ENCODE data around the gene TBC1D4. TPM values are rescaled to one million over a fixed set of nuclear protein-coding genes. Genes with fewer than 3 reads are reported as not detected.
"Not testable (repeated sequence)": the region's sequence is repeated elsewhere in the genome, so short reads cannot be mapped to it uniquely, and the experiment has no call there.

Gene TBC1D4
- total RNA-seq, 2 donors from 2014 or later = 2.9 to 7.2 TPM

GRCh38 chr13:75452564-75452963, 29.4 kb downstream of the TBC1D4 start:
- no peak for DNase-seq (ENCODE audit: low spot score)
- no peaks in the 10 kb centered on the region for H3K36me3 Mint-ChIP-seq
- H3K4me1 Mint-ChIP-seq (ENCODE audit: low read depth in 2 of 2) = no peaks in the 10 kb centered on the region
- no peaks in the 10 kb centered on the region for H3K27me3 Mint-ChIP-seq
- no peak overlapping the region for H3K4me3 Mint-ChIP-seq
- no peaks in the 10 kb centered on the region for H3K9me3 Mint-ChIP-seq
- no peak overlapping the region for H3K27ac Mint-ChIP-seq
- ATAC-seq = no peak

GRCh38 chr13:75447493-75447892, 34.5 kb downstream of the TBC1D4 start:
- Mint-ChIP-seq H3K4me3 (no peak overlapping the region), H3K27me3 (no peaks in the 10 kb centered on the region), H3K9me3 (no peaks in the 10 kb centered on the region), H3K27ac (no peak overlapping the region), H3K36me3 (no peaks in the 10 kb centered on the region), H3K4me1 (ENCODE audit: low read depth in 2 of 2) (no peaks in the 10 kb centered on the region)
- DNase-seq (ENCODE audit: low spot score) (no peak), ATAC-seq (no peak)

GRCh38 chr13:75446874-75447273, 35.1 kb downstream of the TBC1D4 start:
- Mint-ChIP-seq H3K4me3 (no peak overlapping the region), H3K36me3 (no peaks in the 10 kb centered on the region), H3K27me3 (no peaks in the 10 kb centered on the region), H3K4me1 (ENCODE audit: low read depth in 2 of 2) (no peaks in the 10 kb centered on the region), H3K9me3 (no peaks in the 10 kb centered on the region), H3K27ac (no peak overlapping the region)
- ATAC-seq = no peak
- no peak for DNase-seq (ENCODE audit: low spot score)

GRCh38 chr13:75445717-75446499, 36.1 kb downstream of the TBC1D4 start:
- Mint-ChIP-seq H3K27ac (no peak overlapping the region), H3K27me3 (no peaks in the 10 kb centered on the region), H3K9me3 (no peaks in the 10 kb centered on the region), H3K4me1 (ENCODE audit: low read depth in 2 of 2) (no peaks in the 10 kb centered on the region), H3K4me3 (no peak overlapping the region), H3K36me3 (no peaks in the 10 kb centered on the region)
- DNase-seq (ENCODE audit: low spot score) = no peak
- ATAC-seq = no peak

GRCh38 chr13:75444016-75444415, 38.0 kb downstream of the TBC1D4 start:
- Mint-ChIP-seq H3K4me1 (ENCODE audit: low read depth in 2 of 2) (no peaks in the 10 kb centered on the region), H3K4me3 (no peak overlapping the region), H3K27me3 (no peaks in the 10 kb centered on the region), H3K9me3 (no peaks in the 10 kb centered on the region), H3K27ac (no peak overlapping the region), H3K36me3 (no peaks in the 10 kb centered on the region)
- DNase-seq (ENCODE audit: low spot score) (no peak), ATAC-seq (no peak)

GRCh38 chr13:75443356-75443958, 38.5 kb downstream of the TBC1D4 start:
- H3K4me1 Mint-ChIP-seq (ENCODE audit: low read depth in 2 of 2) = no peaks in the 10 kb centered on the region

GRCh38 chr13:75442736-75443234, 39.2 kb downstream of the TBC1D4 start:
- Mint-ChIP-seq H3K4me1 (ENCODE audit: low read depth in 2 of 2) (no peaks in the 10 kb centered on the region), H3K9me3 (no peaks in the 10 kb centered on the region), H3K36me3 (no peaks in the 10 kb centered on the region), H3K27ac (no peak overlapping the region), H3K27me3 (no peaks in the 10 kb centered on the region), H3K4me3 (no peak overlapping the region)
- ATAC-seq (no peak), DNase-seq (ENCODE audit: low spot score) (no peak)

More at GRCh38 chr13:75443356-75443958, 38.5 kb downstream of the TBC1D4 start:
- Mint-ChIP-seq H3K36me3 (no peaks in the 10 kb centered on the region), H3K27ac (no peak overlapping the region), H3K27me3 (no peaks in the 10 kb centered on the region), H3K9me3 (no peaks in the 10 kb centered on the region), H3K4me3 (no peak overlapping the region)
- DNase-seq (ENCODE audit: low spot score) (no peak), ATAC-seq (no peak)

GRCh38 chr13:75440100-75440499, 41.9 kb downstream of the TBC1D4 start:
- Mint-ChIP-seq H3K9me3 (no peaks in the 10 kb centered on the region), H3K27me3 (no peaks in the 10 kb centered on the region), H3K4me3 (no peak overlapping the region), H3K27ac (no peak overlapping the region), H3K4me1 (ENCODE audit: low read depth in 2 of 2) (no peaks in the 10 kb centered on the region), H3K36me3 (no peaks in the 10 kb centered on the region)
- ATAC-seq (no peak), DNase-seq (ENCODE audit: low spot score) (no peak)

GRCh38 chr13:75437582-75438318, 44.2 kb downstream of the TBC1D4 start:
- no peaks in the 10 kb centered on the region for H3K9me3 Mint-ChIP-seq
- ATAC-seq (no peak), DNase-seq (ENCODE audit: low spot score) (no peak)
- peaks cover 5% of the 10 kb centered on the region for H3K36me3 Mint-ChIP-seq
- no peaks in the 10 kb centered on the region for H3K4me1 Mint-ChIP-seq (ENCODE audit: low read depth in 2 of 2)
- H3K27me3 Mint-ChIP-seq = peaks cover 3 to 6% of the 10 kb centered on the region in 2 donors
- no peak overlapping the region for H3K4me3 Mint-ChIP-seq
- H3K27ac Mint-ChIP-seq = no peak overlapping the region

GRCh38 chr13:75434126-75434525, 47.8 kb downstream of the TBC1D4 start:
- not testable (repeated sequence) for ATAC-seq; DNase-seq (ENCODE audit: low spot score); H3K4me1 Mint-ChIP-seq (ENCODE audit: low read depth in 2 of 2); H3K27ac Mint-ChIP-seq; H3K9me3 Mint-ChIP-seq; H3K36me3 Mint-ChIP-seq; H3K4me3 Mint-ChIP-seq
- H3K27me3 Mint-ChIP-seq = peaks cover 9 to 13% of the 10 kb centered on the region in 2 donors

GRCh38 chr13:75432811-75433244, 49.1 kb downstream of the TBC1D4 start:
- H3K4me1 Mint-ChIP-seq (ENCODE audit: low read depth in 2 of 2) = no peaks in the 10 kb centered on the region
- DNase-seq (ENCODE audit: low spot score) (no peak), ATAC-seq (no peak)
- peaks cover 9 to 18% of the 10 kb centered on the region in 2 donors for H3K27me3 Mint-ChIP-seq
- no peaks in the 10 kb centered on the region for H3K9me3 Mint-ChIP-seq
- peaks cover 5% of the 10 kb centered on the region for H3K36me3 Mint-ChIP-seq
- H3K4me3 Mint-ChIP-seq = no peak overlapping the region
- H3K27ac Mint-ChIP-seq = no peak overlapping the region

- Mint-ChIP-seq H3K36me3 (peaks cover 5% of the 10 kb centered on the region), H3K27ac (no peak overlapping the region)
- no peak for DNase-seq (ENCODE audit: low spot score)
Measured at GRCh38 chr13:75432045-75432444, 49.9 kb downstream of the TBC1D4 start.

GRCh38 chr13:75430436-75431209, 51.3 kb downstream of the TBC1D4 start:
- Mint-ChIP-seq H3K27ac (no peak overlapping the region), H3K9me3 (no peaks in the 10 kb centered on the region), H3K36me3 (peaks cover 5% of the 10 kb centered on the region), H3K4me3 (no peak overlapping the region), H3K27me3 (peaks cover 9 to 22% of the 10 kb centered on the region in 2 donors), H3K4me1 (ENCODE audit: low read depth in 2 of 2) (no peaks in the 10 kb centered on the region)
- DNase-seq (ENCODE audit: low spot score) = no peak
- no peak for ATAC-seq

More at GRCh38 chr13:75432045-75432444, 49.9 kb downstream of the TBC1D4 start:
- no peak for ATAC-seq
- no peak overlapping the region for H3K4me3 Mint-ChIP-seq
- peaks cover 9 to 22% of the 10 kb centered on the region in 2 donors for H3K27me3 Mint-ChIP-seq
- H3K4me1 Mint-ChIP-seq (ENCODE audit: low read depth in 2 of 2) = no peaks in the 10 kb centered on the region
- H3K9me3 Mint-ChIP-seq = no peaks in the 10 kb centered on the region

Data from natural killer cell treated with Interleukin-12 subunit alpha and Interleukin-12 subunit beta and Interleukin-15 and Interleukin-18, amount 100 ng/mL, for 72 hours (primary cell).